NCI-H446 treated with DMSO at 0.1 percent for 48 hours (cell line): ENCODE measurements around the gene ITGA11.

Source experiments
- DNase-seq: peaks from one replicate; lab custom pipeline; 2025; lab: John Stamatoyannopoulos, UW

The ITGA11 gene

GRCh38 chr15:68389041-68389930, 42.7 kb downstream of the ITGA11 start:
- no peak for DNase-seq

GRCh38 chr15:68387381-68388143, 44.4 kb downstream of the ITGA11 start:
- DNase-seq = no peak

- DNase-seq = no peak
These were observed 45.2 kb downstream of the ITGA11 start for GRCh38 chr15:68386587-68387288.

GRCh38 chr15:68385671-68386586, 46.0 kb downstream of the ITGA11 start:
- DNase-seq = no peak

- DNase-seq = no peak
These were observed 46.8 kb downstream of the ITGA11 start for GRCh38 chr15:68385240-68385561.

- DNase-seq = no peak
These were observed 47.3 kb downstream of the ITGA11 start for GRCh38 chr15:68384451-68385239.

- no peak for DNase-seq
These were observed 48.5 kb downstream of the ITGA11 start for GRCh38 chr15:68383161-68384074.

- DNase-seq = no peak
These were observed 49.5 kb downstream of the ITGA11 start for GRCh38 chr15:68382286-68383007.

- DNase-seq = no peak
These were observed 51.5 kb downstream of the ITGA11 start for GRCh38 chr15:68380456-68380855.

GRCh38 chr15:68379759-68380290, 52.1 kb downstream of the ITGA11 start:
- no peak for DNase-seq

- DNase-seq = no peak
These were observed 52.8 kb downstream of the ITGA11 start for GRCh38 chr15:68379058-68379758.

GRCh38 chr15:68378595-68378994, 53.4 kb downstream of the ITGA11 start:
- DNase-seq = no peak

- no peak for DNase-seq
These were observed 54.2 kb downstream of the ITGA11 start for GRCh38 chr15:68377766-68378165.

- no peak for DNase-seq
These were observed 55.4 kb downstream of the ITGA11 start for GRCh38 chr15:68376447-68377060.

GRCh38 chr15:68375716-68376220, 56.2 kb downstream of the ITGA11 start:
- DNase-seq = no peak

- DNase-seq = no peak
These were observed 56.8 kb downstream of the ITGA11 start for GRCh38 chr15:68375191-68375631.

GRCh38 chr15:68374168-68374745, 57.7 kb downstream of the ITGA11 start:
- no peak for DNase-seq
